Psoas muscle (tissue), 8 donors: ENCODE results near the gene DNAI1. TPM values are rescaled to one million over a fixed set of nuclear protein-coding genes. Genes with fewer than 3 reads are reported as not detected.
A peak's percentile ranks its signal among the peaks of the same experiment; 100 is the strongest.

ENCODE experiments used
- ATAC-seq, 4 donors: fragments of 200-7000 bp; cut with Tn5 transposase; one replicate each; pipeline ENCODE4 v1.9.1; 2020; ENCODE audit warnings: moderate library complexity in 3 of 4, mild to moderate bottlenecking in 2 of 4
- DNase-seq, 2 donors: peaks; one replicate each; pipeline ENCODE4 v3.0.0-alpha.2; 2020
- H3K27ac ChIP-seq: fragments of 200-600 bp; one replicate; pipeline ENCODE4 v1.8.0; 2022
- H3K27me3 ChIP-seq, 3 donors: fragments of 200-600 bp in 1 of 3; one replicate each; pipeline versions ENCODE4 v1.6.1 to v1.8.0; 2013 to 2022; ENCODE audit warnings: low read length in 2 of 3, mild to moderate bottlenecking in 2 of 3, moderate library complexity in 1 of 3; ENCODE audit not compliant: insufficient read depth in 3 of 3
- H3K36me3 ChIP-seq, 2 donors: fragments of 200-600 bp in 1 of 2; one replicate each; pipeline versions ENCODE4 v1.6.1 to v1.8.0; 2013 to 2022; ENCODE audit warnings: low read depth in 1 of 2, mild to moderate bottlenecking in 1 of 2, moderate library complexity in 1 of 2; ENCODE audit not compliant: insufficient read depth in 1 of 2
- H3K4me1 ChIP-seq: fragments of 200-600 bp; one replicate; pipeline ENCODE4 v1.8.0; 2022
- H3K4me3 ChIP-seq: fragments of 200-600 bp; one replicate; pipeline ENCODE4 v1.8.0; 2022; ENCODE audit warnings: mild to moderate bottlenecking
- H3K9me3 ChIP-seq: fragments of 200-600 bp; one replicate; pipeline ENCODE4 v1.8.0; 2022
- WGBS, 3 donors: extraction: QIAGEN DNeasy Blood & Tissue Kit; methylation state at CpG; one replicate each; pipeline versions ENCODE4 v1.1.6 to v1.1.7; 2013; 5-methylcytosine and 5-hydroxymethylcytosine counted together
- intact Hi-C, 2 donors: fragments of 100-400 bp; cut with DNase I; formaldehyde crosslinking; loops; one replicate each; pipeline versions ENCODE4 v1.11.0 to v1.14.2; 2022
- polyA plus RNA-seq, 3 donors: library from polyadenylated mRNA; stranded (reverse); fragments of 200-250 nt; gene quantifications; one replicate each; pipeline ENCODE4 v1.2.3, GENCODE V29; 2013
- total RNA-seq, 4 donors: library from RNA; stranded (reverse); fragmentation: NEBNext Ultra II Directional in 2 of 4; extraction: Animal tissue kit (Norgen Biotek cat#: 25700) in 2 of 4; gene quantifications; one replicate each; pipeline versions ENCODE4 v1.2.1 to v1.2.4, GENCODE V29; 2021 to 2023
- TF ChIP-seq, protein P1 (sequence below): fragments of 200-600 bp; IDR thresholded peaks from one replicate; pipeline ENCODE4 v1.8.0; 2022; ENCODE audit warnings: antibody characterized with exemption
- donor health status: healthy with polysubstance abuse.
- donor health status: DM: no; HTN: no; CAD: no; lungs with moderate emphysema.
- donor health status: Bipolar disorder and iron deficiency.
- donor health status: healthy.
- donor health status: DM: yes; HTN: yes; CAD: no.
- donor health status: DM: no; HTN: no; CAD: no.
- donor health status: DM: no; HTN: no; CAD: no.
- donor health status: DM: yes; HTN: yes; CAD: no.

The DNAI1 gene
- total and polyA plus RNA-seq, 7 donors = 0.04 to 0.70 (median 0.27) TPM; not detected in 3

DNA sequence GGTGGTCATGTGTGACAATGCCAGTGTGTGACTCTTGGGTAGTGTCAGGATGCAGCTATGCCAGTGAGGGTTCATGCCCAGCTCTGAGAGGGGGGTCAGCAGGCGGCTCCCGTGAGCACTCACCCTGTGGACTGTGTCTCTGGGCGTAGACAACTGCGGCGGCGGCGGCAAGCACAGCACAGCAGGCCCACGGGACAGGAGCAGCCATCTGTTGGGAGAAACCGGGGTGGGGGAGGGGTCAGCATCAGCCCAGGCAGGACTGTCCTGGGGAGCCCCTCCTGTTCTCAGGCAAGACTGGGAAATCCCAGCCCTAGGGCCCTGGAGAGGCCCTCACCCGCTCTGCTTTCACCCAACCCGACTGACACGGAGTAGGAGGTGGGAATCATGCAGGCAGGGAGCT is 110.2 kb downstream of the DNAI1 start:
- Histone ChIP-seq H3K4me3 (no peak overlapping the region), H3K4me1 (peaks cover 28% of the 10 kb centered on the region), H3K27me3 (no peaks in the 10 kb centered on the region), H3K27ac (no peak overlapping the region), H3K9me3 (no peaks in the 10 kb centered on the region), H3K36me3 (peaks cover 0 to 29% of the 10 kb centered on the region in 2 donors)
- DNase-seq = no peak
- intact Hi-C loops = no loop called here
- ATAC-seq = no peak
- TF ChIP-seq, protein P1, sequence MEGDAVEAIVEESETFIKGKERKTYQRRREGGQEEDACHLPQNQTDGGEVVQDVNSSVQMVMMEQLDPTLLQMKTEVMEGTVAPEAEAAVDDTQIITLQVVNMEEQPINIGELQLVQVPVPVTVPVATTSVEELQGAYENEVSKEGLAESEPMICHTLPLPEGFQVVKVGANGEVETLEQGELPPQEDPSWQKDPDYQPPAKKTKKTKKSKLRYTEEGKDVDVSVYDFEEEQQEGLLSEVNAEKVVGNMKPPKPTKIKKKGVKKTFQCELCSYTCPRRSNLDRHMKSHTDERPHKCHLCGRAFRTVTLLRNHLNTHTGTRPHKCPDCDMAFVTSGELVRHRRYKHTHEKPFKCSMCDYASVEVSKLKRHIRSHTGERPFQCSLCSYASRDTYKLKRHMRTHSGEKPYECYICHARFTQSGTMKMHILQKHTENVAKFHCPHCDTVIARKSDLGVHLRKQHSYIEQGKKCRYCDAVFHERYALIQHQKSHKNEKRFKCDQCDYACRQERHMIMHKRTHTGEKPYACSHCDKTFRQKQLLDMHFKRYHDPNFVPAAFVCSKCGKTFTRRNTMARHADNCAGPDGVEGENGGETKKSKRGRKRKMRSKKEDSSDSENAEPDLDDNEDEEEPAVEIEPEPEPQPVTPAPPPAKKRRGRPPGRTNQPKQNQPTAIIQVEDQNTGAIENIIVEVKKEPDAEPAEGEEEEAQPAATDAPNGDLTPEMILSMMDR = no peak
- WGBS, 3 donors = 68 to 76% (median 73%) methylated on average over 12 of the region's 12 CpGs

DNA sequence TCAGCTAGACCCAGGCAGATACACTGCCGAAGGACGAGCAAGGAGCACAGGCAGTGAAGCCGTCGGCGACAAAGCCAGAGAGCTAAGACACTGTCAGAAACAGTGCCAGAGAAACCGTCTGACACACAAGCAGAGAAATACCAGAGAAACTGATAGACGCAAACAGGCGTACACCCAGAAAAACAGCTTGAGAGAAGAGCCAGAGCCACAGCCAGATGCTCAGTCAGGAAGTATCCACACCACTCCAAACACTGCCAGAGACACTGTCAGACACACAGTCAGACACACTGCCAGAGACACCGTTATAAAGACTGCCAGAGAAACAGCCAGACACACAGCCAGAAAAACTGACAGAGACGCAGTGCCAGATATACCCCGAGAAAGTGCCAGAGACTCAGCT is 111.8 kb downstream of the DNAI1 start:
- H3K4me3 ChIP-seq = no peak overlapping the region
- peak; percentile 14 to 17 (median 15) for ATAC-seq
- H3K27ac ChIP-seq = peak overlapping the region; percentile 65
- no peak for DNase-seq
- H3K36me3 ChIP-seq = peaks cover 0 to 16% of the 10 kb centered on the region in 2 donors
- TF ChIP-seq, protein P1 = no peak
- no peaks in the 10 kb centered on the region for H3K27me3 ChIP-seq
- H3K9me3 ChIP-seq = no peaks in the 10 kb centered on the region
- intact Hi-C loops = no loop called here
- 25 to 46% (median 29%) methylated on average over 11 of the region's 11 CpGs for WGBS, 3 donors
- peaks cover 28% of the 10 kb centered on the region for H3K4me1 ChIP-seq

Other genes starting within 250 kb of the DNAI1 start
- gene KIF24, start 129.5 kb upstream of the DNAI1 start, total RNA-seq = 1 to 10 TPM in 1 of 4 donors, under 1 TPM in 3; 0.37 to 1.6 (median 0.52) TPM
- under 1 TPM; 0.10 to 0.57 (median 0.18) TPM for gene KIF24, start 129.5 kb upstream of the DNAI1 start, polyA plus RNA-seq
- gene NUDT2, start 129.2 kb upstream of the DNAI1 start, total RNA-seq = 10 to 100 TPM; 14.7 to 19.7 (median 16.4) TPM
- gene NUDT2, start 129.2 kb upstream of the DNAI1 start, polyA plus RNA-seq = 10 to 100 TPM; 19.6 to 31.0 (median 28.3) TPM
- gene MYORG, start 81.9 kb upstream of the DNAI1 start, total RNA-seq = 10 to 100 TPM; 16.3 to 34.1 (median 25.1) TPM
- gene MYORG, start 81.9 kb upstream of the DNAI1 start, polyA plus RNA-seq = 10 to 100 TPM in 2 of 3 donors, 1 to 10 TPM in 1; 6.3 to 50.7 (median 38.6) TPM
- gene FAM219A, start 235 bp upstream of the DNAI1 start, total RNA-seq = 10 to 100 TPM; 34.5 to 84.0 (median 38.5) TPM
- gene FAM219A, start 235 bp upstream of the DNAI1 start, polyA plus RNA-seq = 10 to 100 TPM; 25.4 to 99.4 (median 27.3) TPM
- under 1 TPM in 3 of 4 donors, not detected in 1; 0.20 to 0.64 (median 0.26) TPM for gene ENHO, start 64.2 kb downstream of the DNAI1 start, total RNA-seq
- gene ENHO, start 64.2 kb downstream of the DNAI1 start, polyA plus RNA-seq = 1 to 10 TPM in 1 of 3 donors, under 1 TPM in 2; 0.35 to 1.2 (median 0.39) TPM
- 10 to 100 TPM; 32.3 to 85.1 (median 54.7) TPM for gene CNTFR, start 130.9 kb downstream of the DNAI1 start, total RNA-seq
- 10 to 100 TPM; 59.9 to 97.4 (median 64.4) TPM for gene CNTFR, start 130.9 kb downstream of the DNAI1 start, polyA plus RNA-seq
- gene RPP25L, start 153.3 kb downstream of the DNAI1 start, total RNA-seq = 10 to 100 TPM; 63.1 to 84.7 (median 68.3) TPM
- gene RPP25L, start 153.3 kb downstream of the DNAI1 start, polyA plus RNA-seq = 100 to 1,000 TPM in 1 of 3 donors, 10 to 100 TPM in 2; 58.5 to 124 (median 70.1) TPM
- gene DCTN3, start 161.7 kb downstream of the DNAI1 start, total RNA-seq = 100 to 1,000 TPM in 2 of 4 donors, 10 to 100 TPM in 2; 79.4 to 109 (median 93.8) TPM
- 10 to 100 TPM; 52.7 to 96.5 (median 95.8) TPM for gene DCTN3, start 161.7 kb downstream of the DNAI1 start, polyA plus RNA-seq
- under 1 TPM in 1 of 4 donors, not detected in 3; 0.16 TPM for gene ARID3C, start 170.3 kb downstream of the DNAI1 start, total RNA-seq
- not detected for gene ARID3C, start 170.3 kb downstream of the DNAI1 start, polyA plus RNA-seq
- 10 to 100 TPM; 13.0 to 16.5 (median 13.8) TPM for gene SIGMAR1, start 179.0 kb downstream of the DNAI1 start, total RNA-seq
- 10 to 100 TPM; 13.8 to 50.1 (median 20.1) TPM for gene SIGMAR1, start 179.0 kb downstream of the DNAI1 start, polyA plus RNA-seq
- 10 to 100 TPM; 16.5 to 40.6 (median 27.1) TPM for gene GALT, start 187.9 kb downstream of the DNAI1 start, total RNA-seq
- gene GALT, start 187.9 kb downstream of the DNAI1 start, polyA plus RNA-seq = 10 to 100 TPM in 2 of 3 donors, 1 to 10 TPM in 1; 9.5 to 17.7 (median 15.7) TPM
- gene IL11RA, start 193.4 kb downstream of the DNAI1 start, total RNA-seq = 10 to 100 TPM in 3 of 4 donors, 1 to 10 TPM in 1; 7.7 to 20.1 (median 11.4) TPM
- gene IL11RA, start 193.4 kb downstream of the DNAI1 start, polyA plus RNA-seq = 10 to 100 TPM in 2 of 3 donors, 1 to 10 TPM in 1; 8.8 to 12.4 (median 12.3) TPM
- under 1 TPM in 2 of 4 donors, not detected in 2; 0.25 to 0.50 TPM for gene CCL27, start 203.9 kb downstream of the DNAI1 start, total RNA-seq
- gene CCL27, start 203.9 kb downstream of the DNAI1 start, polyA plus RNA-seq = under 1 TPM; 0.14 to 0.31 (median 0.21) TPM
- not detected for gene CCL19, start 232.5 kb downstream of the DNAI1 start, total RNA-seq
- gene CCL19, start 232.5 kb downstream of the DNAI1 start, polyA plus RNA-seq = under 1 TPM in 2 of 3 donors, not detected in 1; 0.23 to 0.31 TPM